NCI-H146 treated with DMSO at 0.1 percent for 48 hours (cell line): Measurements from ENCODE around the gene KIF4A.
"Not testable (repeated sequence)": the region's sequence is repeated elsewhere in the genome, so short reads cannot be mapped to it uniquely, and the experiment has no call there.

Source experiments
- DNase-seq: peaks from one replicate; lab custom pipeline; 2025; ENCODE audit not compliant: unreplicated experiment; lab: John Stamatoyannopoulos, UW

Gene KIF4A, protein sequence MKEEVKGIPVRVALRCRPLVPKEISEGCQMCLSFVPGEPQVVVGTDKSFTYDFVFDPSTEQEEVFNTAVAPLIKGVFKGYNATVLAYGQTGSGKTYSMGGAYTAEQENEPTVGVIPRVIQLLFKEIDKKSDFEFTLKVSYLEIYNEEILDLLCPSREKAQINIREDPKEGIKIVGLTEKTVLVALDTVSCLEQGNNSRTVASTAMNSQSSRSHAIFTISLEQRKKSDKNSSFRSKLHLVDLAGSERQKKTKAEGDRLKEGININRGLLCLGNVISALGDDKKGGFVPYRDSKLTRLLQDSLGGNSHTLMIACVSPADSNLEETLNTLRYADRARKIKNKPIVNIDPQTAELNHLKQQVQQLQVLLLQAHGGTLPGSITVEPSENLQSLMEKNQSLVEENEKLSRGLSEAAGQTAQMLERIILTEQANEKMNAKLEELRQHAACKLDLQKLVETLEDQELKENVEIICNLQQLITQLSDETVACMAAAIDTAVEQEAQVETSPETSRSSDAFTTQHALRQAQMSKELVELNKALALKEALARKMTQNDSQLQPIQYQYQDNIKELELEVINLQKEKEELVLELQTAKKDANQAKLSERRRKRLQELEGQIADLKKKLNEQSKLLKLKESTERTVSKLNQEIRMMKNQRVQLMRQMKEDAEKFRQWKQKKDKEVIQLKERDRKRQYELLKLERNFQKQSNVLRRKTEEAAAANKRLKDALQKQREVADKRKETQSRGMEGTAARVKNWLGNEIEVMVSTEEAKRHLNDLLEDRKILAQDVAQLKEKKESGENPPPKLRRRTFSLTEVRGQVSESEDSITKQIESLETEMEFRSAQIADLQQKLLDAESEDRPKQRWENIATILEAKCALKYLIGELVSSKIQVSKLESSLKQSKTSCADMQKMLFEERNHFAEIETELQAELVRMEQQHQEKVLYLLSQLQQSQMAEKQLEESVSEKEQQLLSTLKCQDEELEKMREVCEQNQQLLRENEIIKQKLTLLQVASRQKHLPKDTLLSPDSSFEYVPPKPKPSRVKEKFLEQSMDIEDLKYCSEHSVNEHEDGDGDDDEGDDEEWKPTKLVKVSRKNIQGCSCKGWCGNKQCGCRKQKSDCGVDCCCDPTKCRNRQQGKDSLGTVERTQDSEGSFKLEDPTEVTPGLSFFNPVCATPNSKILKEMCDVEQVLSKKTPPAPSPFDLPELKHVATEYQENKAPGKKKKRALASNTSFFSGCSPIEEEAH

DNA sequence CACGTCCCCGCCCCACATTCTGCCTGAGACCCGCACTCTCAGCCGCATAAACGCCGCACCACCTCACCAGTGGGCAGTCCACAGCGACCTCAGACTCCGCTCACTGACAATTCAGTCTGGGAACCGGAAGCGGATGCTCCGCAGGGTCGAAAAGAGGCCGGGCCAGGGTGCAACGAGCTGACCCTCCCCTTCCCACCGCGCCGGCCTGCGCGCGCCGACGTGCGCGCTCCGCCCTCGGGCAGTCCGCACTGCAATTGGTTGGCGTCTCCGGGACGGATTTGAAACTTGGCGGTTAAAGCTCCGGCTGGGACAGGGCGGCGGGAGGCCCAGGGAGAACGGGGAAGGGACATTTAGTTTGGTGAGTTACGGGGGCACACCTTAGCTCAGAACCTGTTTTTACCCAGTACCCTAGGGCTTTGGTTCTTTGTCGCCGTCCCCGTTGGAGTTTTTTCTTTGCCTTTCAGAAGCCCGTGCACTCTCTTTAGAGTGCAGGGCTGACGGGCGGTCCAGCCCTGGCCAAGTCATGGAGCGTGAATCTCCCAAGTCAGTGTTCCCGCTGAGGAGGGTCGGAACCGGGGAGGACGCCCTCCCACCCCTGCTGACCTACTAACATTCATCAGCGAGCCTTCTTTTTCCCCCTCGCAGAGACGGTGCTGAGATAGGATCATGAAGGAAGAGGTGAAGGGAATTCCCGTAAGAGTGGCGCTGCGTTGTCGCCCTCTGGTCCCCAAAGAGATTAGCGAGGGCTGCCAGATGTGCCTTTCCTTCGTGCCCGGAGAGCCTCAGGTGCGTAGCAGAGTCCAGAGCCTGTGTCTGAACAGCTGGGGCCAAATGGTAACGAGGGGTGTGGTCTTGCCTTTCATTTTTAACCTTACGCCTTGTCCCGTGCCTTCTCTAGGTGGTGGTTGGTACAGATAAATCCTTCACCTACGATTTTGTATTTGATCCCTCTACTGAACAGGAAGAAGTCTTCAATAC, at the start of gene KIF4A, which contains the start of gene PDZD11:
Gene KIF4A (plus strand): TSS at position 312 of the 978 bp plus-strand sequence. CDS start 355 bp downstream, at position 667.
Gene PDZD11 (minus strand): TSS at position 135 of the 978 bp plus-strand sequence. CDS start 586 bp downstream, outside the sequence.
- peak; percentile 44 for DNase-seq

- no peak for DNase-seq
Measured at GRCh38 chrX:70240751-70241150, 49.2 kb upstream of the KIF4A start.

- DNase-seq = no peak
Measured at GRCh38 chrX:70241501-70241900, 48.4 kb upstream of the KIF4A start.

DNA sequence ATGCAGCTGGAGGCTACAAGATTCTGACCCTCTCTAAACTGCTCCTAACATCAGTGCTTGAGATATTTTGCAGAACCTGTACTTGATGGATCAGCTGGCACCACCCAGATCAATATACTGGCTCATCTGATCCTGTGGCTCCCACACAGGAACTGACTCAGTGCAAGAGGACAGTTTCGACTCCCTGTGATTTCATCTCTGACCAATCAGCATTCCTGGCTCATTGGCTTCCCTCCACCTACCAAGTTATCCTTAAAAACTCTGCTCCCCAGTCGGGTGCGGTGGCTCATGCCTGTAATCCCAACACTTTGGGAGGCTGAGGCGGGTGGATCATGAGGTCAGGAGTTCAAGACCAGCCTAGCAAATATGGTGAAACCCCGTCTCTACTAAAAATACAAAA, 46.3 kb upstream of the KIF4A start:
- not testable (repeated sequence) for DNase-seq

GRCh38 chrX:70244881-70245280, 45.0 kb upstream of the KIF4A start:
- DNase-seq = no peak

- DNase-seq = no peak
Measured at GRCh38 chrX:70247252-70247651, 42.7 kb upstream of the KIF4A start.

DNA sequence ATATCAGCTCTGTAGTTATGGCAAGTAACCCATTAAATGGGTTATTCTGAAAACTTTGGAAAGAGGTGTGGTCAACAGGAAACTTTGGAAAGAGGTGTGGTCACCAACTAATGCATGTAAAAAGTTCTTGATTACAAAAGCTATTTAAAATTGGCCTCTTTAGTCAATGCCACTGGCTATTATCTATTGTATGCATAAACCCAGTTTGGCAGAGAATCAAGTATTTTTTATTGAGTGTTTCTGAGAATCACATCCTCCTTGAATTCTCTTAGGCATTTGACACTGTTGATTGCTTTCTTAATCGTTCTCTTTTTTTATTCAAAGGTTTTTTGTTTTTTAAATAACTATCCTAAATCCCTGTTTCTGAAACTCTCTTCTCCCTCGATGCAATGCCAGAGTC, 37.4 kb upstream of the KIF4A start:
- no peak for DNase-seq

GRCh38 chrX:70253377-70254062, 36.4 kb upstream of the KIF4A start:
- DNase-seq = no peak

DNA sequence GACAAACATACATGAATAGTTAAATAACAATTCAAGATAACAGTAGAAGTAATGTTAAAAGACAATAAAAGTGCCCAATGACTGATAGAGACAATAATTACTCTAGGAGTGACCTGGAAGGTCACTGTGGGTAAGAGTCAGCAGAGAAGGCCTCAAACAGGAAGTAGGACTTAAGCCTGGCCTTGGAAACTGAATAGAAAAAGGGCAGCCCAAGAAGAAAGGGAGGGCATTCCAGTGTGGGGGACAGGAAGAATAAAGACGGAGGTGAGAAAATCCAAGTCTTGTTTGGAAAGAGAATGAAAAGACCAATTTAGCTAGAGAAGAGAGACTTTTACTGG, 35.9 kb upstream of the KIF4A start:
- DNase-seq = no peak

GRCh38 chrX:70254909-70255308, 35.0 kb upstream of the KIF4A start:
- no peak for DNase-seq

- DNase-seq = no peak
Measured at GRCh38 chrX:70255452-70255851, 34.5 kb upstream of the KIF4A start.

DNA sequence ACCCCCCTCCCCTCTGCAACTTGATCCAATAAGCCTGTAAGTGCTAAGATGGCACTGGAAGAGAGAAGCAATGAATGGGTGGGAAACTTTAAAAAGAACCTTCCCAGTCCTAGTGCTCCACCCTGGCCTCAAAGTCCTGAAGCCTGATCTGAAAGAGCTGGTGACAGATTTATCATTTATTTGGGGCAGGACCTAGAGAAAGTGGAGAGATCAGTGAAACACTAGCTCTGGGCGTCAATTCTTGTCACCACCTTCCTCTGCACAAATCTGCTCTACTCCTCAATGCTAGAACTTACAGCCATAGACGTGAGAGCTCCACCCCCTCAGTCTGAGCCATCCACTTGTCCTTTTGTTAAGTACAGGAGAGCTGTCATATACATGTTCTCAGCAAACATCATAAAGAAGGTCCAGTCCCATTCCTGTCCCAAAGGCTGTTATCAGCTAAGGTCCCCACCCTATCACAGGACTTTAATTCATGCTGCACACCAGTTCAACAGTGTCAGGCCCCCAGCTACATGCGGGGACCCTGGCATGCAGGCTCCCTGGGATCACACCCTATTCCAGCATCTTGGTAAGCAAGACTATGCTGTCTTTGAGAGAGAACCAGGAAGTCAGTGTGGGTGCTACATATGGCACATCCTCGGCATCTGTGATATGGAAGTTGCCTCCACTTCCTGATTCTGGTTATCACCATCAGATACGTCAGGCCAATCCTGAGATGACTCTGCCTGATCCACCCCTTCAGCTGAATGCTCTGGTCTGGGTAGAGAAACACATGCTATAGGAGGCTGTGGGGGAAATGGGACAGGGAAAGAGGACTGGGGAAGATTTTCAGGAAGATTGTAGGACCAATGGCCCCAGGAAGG, 32.2 kb upstream of the KIF4A start:
- DNase-seq = no peak

GRCh38 chrX:70260104-70260503, 29.8 kb upstream of the KIF4A start, which contains the start of gene P2RY4:
P2RY4 (minus strand) TSS chrX:70260204; CDS start chrX:70259624, 580 bp downstream.
- no peak for DNase-seq

DNA sequence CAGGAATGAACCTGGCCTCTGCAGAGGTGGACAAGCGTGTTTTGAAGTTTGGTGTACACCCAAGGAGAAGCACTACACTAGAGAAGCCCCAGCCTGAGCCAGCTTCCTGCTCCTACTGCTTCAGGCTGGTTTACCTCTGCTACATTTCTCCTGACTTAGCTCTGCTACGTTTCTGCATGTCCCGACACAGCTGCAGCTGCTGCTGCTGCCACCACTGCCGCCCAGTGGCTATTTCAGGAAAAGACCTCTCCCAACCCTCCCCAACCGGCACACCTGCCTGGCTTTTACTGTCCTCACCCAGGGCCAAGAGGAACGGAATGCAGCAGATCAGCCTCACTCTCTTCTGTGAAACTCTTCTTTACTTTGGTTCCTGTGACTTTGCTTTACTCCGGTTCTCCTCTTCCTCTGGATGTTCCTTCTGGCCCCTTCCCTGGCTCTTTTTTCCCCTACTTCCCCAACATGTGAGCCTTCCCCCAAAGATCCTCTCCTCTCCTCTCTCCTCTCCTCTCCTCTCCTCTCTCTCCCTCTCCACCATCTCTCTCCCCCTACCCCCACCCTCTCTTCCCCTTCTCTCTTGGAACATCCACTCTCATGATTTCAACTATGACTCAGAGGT, 26.8 kb upstream of the KIF4A start:
- DNase-seq = peak; percentile 64

DNA sequence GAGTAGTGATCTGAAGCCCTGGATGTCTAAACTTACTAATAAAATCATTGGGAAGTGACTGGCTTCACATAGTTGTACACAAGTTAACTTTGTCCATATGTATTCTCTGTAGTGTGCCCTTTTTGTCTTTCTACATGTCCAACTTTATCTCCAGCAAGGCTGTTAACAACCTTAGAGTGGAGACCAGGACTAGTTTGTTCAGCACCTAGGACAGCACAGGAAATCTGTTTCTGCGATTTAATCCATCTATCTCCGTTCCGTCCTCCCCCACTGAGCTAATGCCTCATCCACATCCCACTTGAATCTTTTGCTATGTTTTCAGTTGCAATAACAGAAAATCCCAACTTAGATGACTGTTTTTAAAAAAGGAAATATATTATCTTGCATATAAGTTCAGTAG, 25.1 kb upstream of the KIF4A start:
- DNase-seq = no peak

DNA sequence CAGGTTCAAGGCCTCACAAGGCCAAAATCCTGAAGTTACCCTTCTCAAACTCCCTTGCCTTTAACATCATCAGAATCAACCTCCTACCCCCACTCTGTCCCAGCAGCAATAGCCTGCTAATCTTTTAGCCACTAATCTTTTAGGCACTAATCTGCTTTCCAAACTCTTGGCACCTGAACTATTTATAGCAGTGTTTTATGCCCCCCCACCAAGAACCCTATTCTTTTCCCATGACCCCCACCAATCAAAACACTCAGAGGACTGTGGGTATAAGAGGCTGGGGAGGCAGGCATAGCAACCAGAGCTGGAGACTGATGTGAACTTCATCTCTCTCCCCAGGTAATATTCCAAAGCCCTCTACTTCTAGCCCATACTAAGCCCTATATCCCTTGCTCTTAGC, 21.9 kb upstream of the KIF4A start, which contains the start of gene ARR3:
Gene ARR3 (plus strand): TSS at position 301 of the 400 bp plus-strand sequence. CDS start 1,052 bp downstream, outside the sequence.
- no peak for DNase-seq

GRCh38 chrX:70274029-70274428, 15.9 kb upstream of the KIF4A start:
- DNase-seq = not testable (repeated sequence)

GRCh38 chrX:70279081-70279480, 10.8 kb upstream of the KIF4A start:
- no peak for DNase-seq
